Muscle layer of duodenum (tissue), 2 donors: ENCODE results near the gene TBC1D1.

Experiments
- H3K27ac ChIP-seq: one replicate; pipeline ENCODE4 v1.7.0; 2013; ENCODE audit warnings: mild to moderate bottlenecking, low read length
- H3K27me3 ChIP-seq: one replicate; pipeline ENCODE4 v1.7.0; 2013; ENCODE audit warnings: low read depth, mild to moderate bottlenecking, control low read depth, low read length
- H3K36me3 ChIP-seq, 2 donors: one replicate each; pipeline ENCODE4 v1.7.0; 2013; ENCODE audit warnings: low read length in 2 of 2, control low read depth in 1 of 2, mild to moderate bottlenecking in 1 of 2; ENCODE audit not compliant: insufficient read depth in 2 of 2, control insufficient read depth in 1 of 2
- H3K4me1 ChIP-seq, 2 donors: one replicate each; pipeline ENCODE4 v1.7.0; 2013; ENCODE audit warnings: low read length in 2 of 2, mild to moderate bottlenecking in 2 of 2, control low read depth in 1 of 2, moderate library complexity in 1 of 2; ENCODE audit not compliant: insufficient read depth in 2 of 2, control insufficient read depth in 1 of 2
- H3K4me3 ChIP-seq, 2 donors: one replicate each; pipeline ENCODE4 v1.7.0; 2013; ENCODE audit warnings: low read length in 2 of 2, low read depth in 1 of 2, mild to moderate bottlenecking in 1 of 2
- H3K9me3 ChIP-seq, 2 donors: one replicate each; pipeline ENCODE4 v1.7.0; 2013; ENCODE audit warnings: low read length in 2 of 2, control low read depth in 1 of 2, mild to moderate bottlenecking in 1 of 2; ENCODE audit not compliant: control insufficient read depth in 1 of 2
- donor health status: healthy.

Gene TBC1D1

DNA sequence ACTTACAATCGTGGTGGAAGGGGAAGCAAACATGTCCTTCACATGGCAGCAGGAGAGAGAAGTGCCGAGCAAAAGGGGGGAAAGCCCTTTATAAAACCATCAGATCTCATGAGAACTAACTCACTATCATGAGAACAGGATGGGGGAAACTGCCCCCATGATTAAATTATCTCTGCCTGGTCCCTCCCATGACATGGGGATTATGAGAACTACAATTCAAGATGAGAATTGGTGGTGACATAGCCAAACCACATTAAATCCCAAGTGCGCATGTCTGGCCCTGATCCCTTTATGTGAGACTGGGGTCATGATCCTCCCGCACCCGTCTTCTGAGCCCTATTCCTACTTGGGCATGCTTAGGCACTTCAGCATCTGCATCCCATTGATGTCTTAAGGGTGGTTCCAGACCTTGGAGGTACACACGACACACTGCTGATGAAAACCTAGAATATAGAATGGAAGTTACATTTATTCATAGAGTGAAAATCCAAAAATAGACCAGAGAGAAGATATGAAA is 185.3 kb downstream of the TBC1D1 start:
- Histone ChIP-seq H3K4me1 (peaks cover 28 to 44% of the 10 kb centered on the region in 2 donors), H3K27ac (peak overlapping the region; percentile 57), H3K36me3 (peaks cover 4 to 6% of the 10 kb centered on the region in 2 donors), H3K9me3 (no peaks in the 10 kb centered on the region), H3K27me3 (no peaks in the 10 kb centered on the region), H3K4me3 (no peak overlapping the region)

- H3K27ac ChIP-seq, result peak overlapping the region; percentile 86
- peaks cover 4 to 5% of the 10 kb centered on the region in 2 donors for H3K36me3 ChIP-seq
- H3K4me1 ChIP-seq, result peaks cover 20 to 44% of the 10 kb centered on the region in 2 donors
- no peak overlapping the region for H3K4me3 ChIP-seq
- no peaks in the 10 kb centered on the region for H3K27me3 ChIP-seq
- no peaks in the 10 kb centered on the region for H3K9me3 ChIP-seq
These were observed 187.1 kb downstream of the TBC1D1 start for GRCh38 chr4:38077791-38078489.

DNA sequence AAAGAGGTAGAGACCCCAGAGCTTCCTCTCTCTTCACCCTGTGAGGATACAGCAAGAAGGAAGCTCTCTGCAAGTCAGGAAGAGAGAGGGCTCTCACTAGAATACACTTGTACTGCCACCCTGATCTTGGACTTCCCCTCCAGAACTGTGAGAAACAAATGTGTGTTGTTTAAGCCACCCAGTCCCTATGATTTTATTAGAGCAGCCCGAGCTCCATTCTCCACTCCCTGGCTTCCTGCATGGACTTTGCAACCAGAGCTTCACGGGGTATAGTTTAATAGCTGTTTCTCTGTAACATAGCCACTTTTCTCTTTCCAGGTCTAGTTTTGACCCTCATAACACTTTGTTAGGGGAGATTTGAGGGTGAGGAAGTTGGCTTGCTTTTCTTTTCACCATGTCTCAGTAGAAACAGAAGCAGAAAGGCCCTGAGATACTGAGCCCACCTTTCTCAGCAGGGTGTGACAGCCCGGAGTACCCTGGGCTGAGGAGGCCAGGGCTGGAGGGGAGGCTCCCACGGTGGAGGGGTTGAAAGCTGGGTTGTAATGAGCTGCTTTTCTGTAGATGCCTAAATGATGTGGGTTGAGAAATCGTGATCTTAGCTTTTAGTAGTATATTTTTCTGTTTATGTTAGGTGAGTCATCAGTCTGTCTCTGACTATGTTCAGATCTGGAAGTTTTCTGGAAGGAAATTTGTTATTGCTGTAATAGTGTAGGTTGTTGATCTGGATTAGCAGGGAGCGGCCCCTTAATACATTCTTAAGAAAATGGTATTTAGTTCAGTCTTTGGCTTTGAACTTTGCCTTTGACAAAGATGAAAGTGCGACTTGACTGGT is 187.9 kb downstream of the TBC1D1 start:
- peaks cover 20 to 49% of the 10 kb centered on the region in 2 donors for H3K4me1 ChIP-seq
- H3K9me3 ChIP-seq, result no peaks in the 10 kb centered on the region
- peak overlapping the region; percentile 86 for H3K27ac ChIP-seq

DNA sequence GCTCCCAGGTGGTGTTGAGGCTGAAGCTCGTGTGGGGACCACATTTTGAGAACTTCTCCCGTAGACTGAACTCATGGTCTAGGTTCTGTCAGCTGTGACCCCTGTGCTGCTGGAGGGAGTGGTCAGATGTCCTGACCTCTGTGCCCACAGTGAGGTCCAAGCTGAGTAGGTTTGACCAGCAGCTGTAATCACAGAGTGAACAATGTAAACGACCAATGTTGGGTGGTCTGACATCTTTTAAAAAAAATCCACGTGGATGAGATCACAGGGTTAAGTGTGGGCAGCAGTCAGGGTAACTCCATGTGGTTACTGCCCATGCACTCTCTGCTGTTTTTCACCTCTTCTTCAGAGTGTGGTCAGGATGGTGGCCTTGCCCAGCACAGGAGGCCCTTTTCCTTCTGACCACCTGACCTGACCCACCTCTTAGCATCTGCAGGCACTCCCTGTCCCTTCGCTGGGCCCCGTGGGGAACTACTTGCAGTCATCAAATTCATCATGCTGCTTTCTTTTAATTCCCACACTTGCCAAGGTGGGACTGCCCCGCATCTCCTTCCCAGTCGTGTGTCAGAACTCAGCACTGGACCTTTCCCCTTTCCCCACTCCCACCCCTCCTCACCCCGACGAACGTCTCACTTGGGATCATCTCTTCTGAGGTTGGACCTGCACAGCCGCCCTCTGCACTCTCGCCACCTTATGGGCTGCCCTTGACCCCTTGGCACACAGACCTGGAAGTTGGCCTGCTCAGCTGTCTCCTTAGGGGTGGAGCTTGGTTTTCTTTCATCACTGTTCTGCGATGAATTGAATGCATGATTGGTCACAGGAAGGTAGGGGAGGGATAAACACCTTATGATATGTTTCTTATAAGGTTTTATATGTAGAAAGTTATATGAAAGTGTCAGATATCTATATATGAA is 189.4 kb downstream of the TBC1D1 start:
- Histone ChIP-seq H3K4me1 (peaks cover 21 to 54% of the 10 kb centered on the region in 2 donors), H3K36me3 (peaks cover 0 to 6% of the 10 kb centered on the region in 2 donors), H3K4me3 (no peak overlapping the region), H3K27me3 (no peaks in the 10 kb centered on the region), H3K9me3 (no peaks in the 10 kb centered on the region), H3K27ac (peak overlapping the region; percentile 14)

More for the DNA sequence above, 187.9 kb downstream of the TBC1D1 start:
- peak overlapping the region in 1 of 2 donors; percentile 13 for H3K4me3 ChIP-seq
- peaks cover 3 to 4% of the 10 kb centered on the region in 2 donors for H3K36me3 ChIP-seq
- no peaks in the 10 kb centered on the region for H3K27me3 ChIP-seq

DNA sequence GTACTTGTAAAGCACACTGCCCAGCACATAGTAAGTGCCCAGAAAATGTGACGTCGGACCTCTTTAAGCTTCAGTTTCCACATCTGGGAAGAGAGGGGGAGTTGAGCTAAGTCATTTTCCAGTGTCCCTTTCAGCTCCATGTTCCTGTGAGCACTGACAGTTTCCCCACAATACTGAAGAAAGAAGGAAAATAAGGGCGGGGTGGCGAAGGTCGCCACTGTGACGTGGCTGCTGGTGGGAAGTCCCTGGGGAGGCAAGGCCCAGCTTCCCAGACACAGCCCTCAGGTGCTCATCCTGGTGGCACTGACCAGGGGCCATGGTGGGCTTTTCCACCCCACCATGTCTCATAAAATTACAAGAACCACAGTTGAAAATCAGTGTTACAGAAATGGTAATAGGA is 191.1 kb downstream of the TBC1D1 start:
- Histone ChIP-seq H3K9me3 (no peaks in the 10 kb centered on the region), H3K4me3 (no peak overlapping the region), H3K27ac (peak overlapping the region; percentile 61), H3K4me1 (peaks cover 30 to 67% of the 10 kb centered on the region in 2 donors), H3K36me3 (peaks cover 0 to 10% of the 10 kb centered on the region in 2 donors), H3K27me3 (no peaks in the 10 kb centered on the region)

DNA sequence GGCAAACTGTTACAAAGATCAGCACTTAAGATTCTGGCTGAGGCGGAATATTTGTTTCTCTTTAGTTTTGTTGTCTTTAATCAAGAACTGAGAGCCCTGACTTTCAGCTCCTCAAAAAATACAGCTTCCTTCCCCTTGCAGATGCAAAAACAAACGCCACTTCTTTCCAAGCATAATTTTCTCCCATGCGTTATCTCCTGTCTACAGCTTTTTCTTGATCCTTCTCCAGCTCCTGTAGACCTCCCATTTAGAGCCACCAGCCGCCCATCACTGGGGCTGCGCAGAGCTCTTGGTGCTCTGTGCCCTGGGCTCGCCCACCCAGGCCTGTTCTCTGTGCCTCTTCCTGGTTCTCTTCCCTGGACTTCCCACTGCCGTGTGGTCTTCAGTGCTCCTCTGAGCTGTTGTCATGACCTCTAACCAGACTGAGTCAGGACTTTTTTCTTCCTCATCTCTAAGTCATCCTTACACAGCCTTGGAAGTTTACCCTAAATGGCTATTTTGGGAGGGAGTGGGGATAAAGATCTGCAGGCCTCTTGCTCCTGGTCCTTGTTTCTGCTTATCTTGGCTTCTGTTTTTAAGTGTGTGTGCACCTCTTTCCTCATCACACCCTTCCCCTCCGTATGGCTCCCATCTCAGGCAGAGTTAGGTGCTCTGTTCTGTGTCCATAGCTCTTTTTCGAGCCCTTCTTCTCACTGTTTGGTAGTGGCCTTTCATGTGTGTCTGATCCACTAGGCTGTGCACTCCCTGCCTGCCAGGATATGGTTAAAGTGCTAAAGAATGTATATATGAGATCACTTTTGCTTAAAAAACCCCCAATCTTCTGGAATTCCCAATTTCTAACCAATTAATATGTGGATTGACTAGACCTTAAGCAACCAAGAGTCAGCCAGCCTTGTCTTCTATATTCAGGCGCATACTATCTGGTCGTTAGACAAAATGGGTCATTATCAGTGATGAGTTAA is 191.8 kb downstream of the TBC1D1 start:
- H3K27ac ChIP-seq, result peak overlapping the region; percentile 61
- no peaks in the 10 kb centered on the region for H3K9me3 ChIP-seq
- peaks cover 0 to 10% of the 10 kb centered on the region in 2 donors for H3K36me3 ChIP-seq
- no peak overlapping the region for H3K4me3 ChIP-seq
- peaks cover 30 to 74% of the 10 kb centered on the region in 2 donors for H3K4me1 ChIP-seq
- no peaks in the 10 kb centered on the region for H3K27me3 ChIP-seq

GRCh38 chr4:38084877-38085711 is 194.2 kb downstream of the TBC1D1 start:
- peak overlapping the region; percentile 41 for H3K27ac ChIP-seq
- H3K4me1 ChIP-seq, result peaks cover 10 to 92% of the 10 kb centered on the region in 2 donors
- H3K36me3 ChIP-seq, result peaks cover 4 to 11% of the 10 kb centered on the region in 2 donors
- peak overlapping the region in 1 of 2 donors; percentile 14 for H3K4me3 ChIP-seq
- no peaks in the 10 kb centered on the region for H3K9me3 ChIP-seq
- H3K27me3 ChIP-seq, result no peaks in the 10 kb centered on the region

GRCh38 chr4:38085751-38086150 is 194.9 kb downstream of the TBC1D1 start:
- Histone ChIP-seq H3K27me3 (no peaks in the 10 kb centered on the region), H3K9me3 (no peaks in the 10 kb centered on the region), H3K27ac (peak overlapping the region; percentile 41), H3K36me3 (peaks cover 7 to 13% of the 10 kb centered on the region in 2 donors), H3K4me3 (peak overlapping the region in 1 of 2 donors; percentile 14), H3K4me1 (peaks cover 10 to 89% of the 10 kb centered on the region in 2 donors)

- Histone ChIP-seq H3K9me3 (no peaks in the 10 kb centered on the region), H3K36me3 (peaks cover 9 to 13% of the 10 kb centered on the region in 2 donors), H3K27ac (peak overlapping the region; percentile 41), H3K4me1 (peaks cover 10 to 85% of the 10 kb centered on the region in 2 donors), H3K4me3 (no peak overlapping the region), H3K27me3 (no peaks in the 10 kb centered on the region)
These were observed 195.4 kb downstream of the TBC1D1 start for GRCh38 chr4:38086151-38086848.
